ENCODE data around the gene TCEA2.
A peak's percentile ranks its signal among the peaks of the same experiment; 100 is the strongest.
"Not testable (repeated sequence)": the region's sequence is repeated elsewhere in the genome, so short reads cannot be mapped to it uniquely, and the experiment has no call there.

Gene TCEA2

GRCh38 chr20:64077876-64078551 is 15.0 kb downstream of the TCEA2 start:
- no peak for DNase-seq (ENCODE audit: low read depth)

GRCh38 chr20:64078934-64079272 is 15.9 kb downstream of the TCEA2 start:
- DNase-seq (ENCODE audit: low read depth): no peak

GRCh38 chr20:64079273-64080012 is 16.4 kb downstream of the TCEA2 start, which contains the start of gene RGS19:
RGS19 (minus strand) TSS chr20:64079518; CDS start chr20:64076886, 2,632 bp downstream.
- no peak for DNase-seq (ENCODE audit: low read depth)

- no peak for DNase-seq (ENCODE audit: low read depth)
Observed at GRCh38 chr20:64080013-64080812, 17.2 kb downstream of the TCEA2 start, which contains the start of gene OPRL1. OPRL1 (plus strand) TSS chr20:64080082; CDS start chr20:64092721, 12,639 bp downstream.

GRCh38 chr20:64080813-64081623 is 18.0 kb downstream of the TCEA2 start:
- DNase-seq (ENCODE audit: low read depth): no peak

- DNase-seq (ENCODE audit: low read depth): no peak
Observed at GRCh38 chr20:64081624-64081964, 18.6 kb downstream of the TCEA2 start.

- DNase-seq (ENCODE audit: low read depth): no peak
Observed at GRCh38 chr20:64082126-64082731, 19.2 kb downstream of the TCEA2 start.

GRCh38 chr20:64082820-64083377 is 19.9 kb downstream of the TCEA2 start:
- DNase-seq (ENCODE audit: low read depth): no peak

GRCh38 chr20:64083378-64083803 is 20.4 kb downstream of the TCEA2 start:
- peak; percentile 31 for DNase-seq (ENCODE audit: low read depth)

GRCh38 chr20:64083804-64084684 is 21.0 kb downstream of the TCEA2 start, which contains the start of gene LKAAEAR1:
LKAAEAR1 (minus strand) TSS chr20:64084398; CDS start chr20:64084219, 179 bp downstream.
- no peak for DNase-seq (ENCODE audit: low read depth)

GRCh38 chr20:64084685-64085152 is 21.7 kb downstream of the TCEA2 start:
- no peak for DNase-seq (ENCODE audit: low read depth)

- no peak for DNase-seq (ENCODE audit: low read depth)
Observed at GRCh38 chr20:64086801-64087200, 23.8 kb downstream of the TCEA2 start.

GRCh38 chr20:64087226-64087825 is 24.3 kb downstream of the TCEA2 start:
- DNase-seq (ENCODE audit: low read depth): not testable (repeated sequence)

GRCh38 chr20:64088586-64088985 is 25.6 kb downstream of the TCEA2 start:
- not testable (repeated sequence) for DNase-seq (ENCODE audit: low read depth)

GRCh38 chr20:64090165-64090564 is 27.2 kb downstream of the TCEA2 start:
- no peak for DNase-seq (ENCODE audit: low read depth)

GRCh38 chr20:64091340-64091739 is 28.3 kb downstream of the TCEA2 start:
- DNase-seq (ENCODE audit: low read depth): no peak

GRCh38 chr20:64091770-64092169 is 28.8 kb downstream of the TCEA2 start:
- no peak for DNase-seq (ENCODE audit: low read depth)

GRCh38 chr20:64092258-64093012 is 29.4 kb downstream of the TCEA2 start:
- DNase-seq (ENCODE audit: low read depth): no peak

Data from stromal cell of bone marrow (primary cell).